ENCODE results near the gene UBE2E2.

DNA sequence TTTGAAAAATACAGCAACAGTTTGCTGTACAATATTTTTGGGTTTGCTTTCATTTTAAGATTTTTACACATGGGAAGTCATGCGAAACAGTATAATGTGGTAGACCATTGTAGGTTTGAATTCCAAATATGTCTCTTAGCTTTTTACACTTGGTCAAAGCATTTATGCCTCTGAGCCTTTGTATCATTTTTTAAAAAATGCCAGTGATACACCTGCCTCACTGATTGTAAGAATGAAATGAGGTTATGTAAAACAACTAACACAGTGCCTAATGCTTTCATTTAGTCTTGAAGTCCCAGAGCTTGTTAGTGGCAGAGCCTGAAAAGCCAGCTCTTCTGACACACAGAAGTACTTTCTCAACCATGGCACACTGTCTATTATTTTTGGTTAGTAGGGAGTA lies 202.0 kb downstream of the UBE2E2 start:
- TF ChIP-seq, protein P1, sequence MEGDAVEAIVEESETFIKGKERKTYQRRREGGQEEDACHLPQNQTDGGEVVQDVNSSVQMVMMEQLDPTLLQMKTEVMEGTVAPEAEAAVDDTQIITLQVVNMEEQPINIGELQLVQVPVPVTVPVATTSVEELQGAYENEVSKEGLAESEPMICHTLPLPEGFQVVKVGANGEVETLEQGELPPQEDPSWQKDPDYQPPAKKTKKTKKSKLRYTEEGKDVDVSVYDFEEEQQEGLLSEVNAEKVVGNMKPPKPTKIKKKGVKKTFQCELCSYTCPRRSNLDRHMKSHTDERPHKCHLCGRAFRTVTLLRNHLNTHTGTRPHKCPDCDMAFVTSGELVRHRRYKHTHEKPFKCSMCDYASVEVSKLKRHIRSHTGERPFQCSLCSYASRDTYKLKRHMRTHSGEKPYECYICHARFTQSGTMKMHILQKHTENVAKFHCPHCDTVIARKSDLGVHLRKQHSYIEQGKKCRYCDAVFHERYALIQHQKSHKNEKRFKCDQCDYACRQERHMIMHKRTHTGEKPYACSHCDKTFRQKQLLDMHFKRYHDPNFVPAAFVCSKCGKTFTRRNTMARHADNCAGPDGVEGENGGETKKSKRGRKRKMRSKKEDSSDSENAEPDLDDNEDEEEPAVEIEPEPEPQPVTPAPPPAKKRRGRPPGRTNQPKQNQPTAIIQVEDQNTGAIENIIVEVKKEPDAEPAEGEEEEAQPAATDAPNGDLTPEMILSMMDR (conservative IDR thresholded peaks at IDR 0.05; ENCODE audit: low read length), result no peak
- no peak for TF ChIP-seq EZH2phosphoT487 (IDR thresholded peaks at IDR 0.05; ENCODE audit: borderline replicate concordance, low read depth, low read length)

Measured in OCI-LY7 (cell line).